HepG2 (cell line): ENCODE results near the gene KCTD5. TPM values are rescaled to one million over a fixed set of nuclear protein-coding genes. Genes with fewer than 3 reads are reported as not detected.
A peak's percentile ranks its signal among the peaks of the same experiment; 100 is the strongest.

Experiments
- ATM ChIP-seq: fragments of 450-650 bp; IDR thresholded peaks from 2 replicates; pipeline ENCODE4 v1.7.1; 2017; ENCODE audit warnings: mild to moderate bottlenecking, borderline replicate concordance
- DMAP1 ChIP-seq: IDR thresholded peaks from 2 replicates; pipeline ENCODE4 v1.6.1; 2016
- HMG20B ChIP-seq: conservative IDR thresholded peaks from 2 replicates; pipeline ENCODE4 v1.6.1; 2016; ENCODE audit warnings: missing genetic modification reagents, missing compliant biosample characterization
- KAT2B ChIP-seq: fragments of 150-350 bp; IDR thresholded peaks from 2 replicates; pipeline ENCODE4 v1.6.1; 2014; ENCODE audit warnings: low read depth, low read length, borderline replicate concordance
- KLF6 ChIP-seq: IDR thresholded peaks from 2 replicates; pipeline ENCODE4 v1.8.0; 2016; ENCODE audit warnings: missing biosample characterization, missing genetic modification reagents
- MIXL1 ChIP-seq: IDR thresholded peaks from 2 replicates; pipeline ENCODE4 v1.6.1; 2016
- NCOR1 ChIP-seq: fragments of 200-600 bp; sonication (generic); IDR thresholded peaks from 2 replicates; pipeline ENCODE4 v1.7.0; 2017; ENCODE audit warnings: antibody characterized with exemption, low read length, borderline replicate concordance
- NFE2L1 ChIP-seq: sonication (generic); formaldehyde crosslinking; IDR thresholded peaks from 2 replicates; pipeline ENCODE4 v1.4.0; 2020; ENCODE audit warnings: missing genetic modification reagents, mild to moderate bottlenecking, borderline replicate concordance
- REPIN1 ChIP-seq: sonication (generic); formaldehyde crosslinking; IDR thresholded peaks from 2 replicates; pipeline ENCODE4 v1.8.0; 2022; ENCODE audit warnings: missing genetic modification reagents, low read depth, mild to moderate bottlenecking, borderline replicate concordance
- SOX5 ChIP-seq: IDR thresholded peaks from 2 replicates; pipeline ENCODE4 v1.6.1; 2016; ENCODE audit warnings: borderline replicate concordance
- XRCC5 ChIP-seq: fragments of 200-400 bp; formaldehyde crosslinking; optimal IDR thresholded peaks from 2 replicates; pipeline ENCODE3; 2017; ENCODE audit warnings: mild to moderate bottlenecking, low read length
- ZNF264 ChIP-seq: sonication (generic); formaldehyde crosslinking; IDR thresholded peaks from 2 replicates; pipeline ENCODE4 v1.4.0; 2020; ENCODE audit warnings: missing genetic modification reagents
- ZNF746 ChIP-seq: sonication (generic); formaldehyde crosslinking; IDR thresholded peaks from 2 replicates; pipeline ENCODE4 v1.8.0; 2022; ENCODE audit warnings: mild to moderate bottlenecking, missing genetic modification reagents
- polyA plus RNA-seq, 8 experiments: library from polyadenylated mRNA; depleted of rRNA in 3 of 8; stranded (reverse) in 7 of 8; unstranded in 1 of 8; fragments of >200 nt; fragmentation: Illumina TruSeq in 4 of 8; extraction: Trizol in 4 of 8; gene quantifications; 2 replicates each; pipeline versions ENCODE4 v1.2.1 to v1.2.3, GENCODE V29; 2011 to 2016; ENCODE audit warnings: low read depth in 4 of 8, missing spikeins in 1 of 8, mixed read lengths in 1 of 8; ENCODE audit not compliant: insufficient read depth in 1 of 8
- total RNA-seq, 5 experiments: library from RNA; depleted of rRNA; stranded (reverse); fragments of >200 nt; fragmentation: Illumina TruSeq; extraction: Trizol; gene quantifications; 2 replicates each; pipeline ENCODE4 v1.2.3, GENCODE V29; 2016; ENCODE audit warnings: low read depth in 1 of 5
- TF ChIP-seq, protein P1 (sequence below): sonication (generic); formaldehyde crosslinking; IDR thresholded peaks from 2 replicates; pipeline ENCODE4 v1.9.0; 2021; ENCODE audit warnings: mild to moderate bottlenecking, missing genetic modification reagents
- TF ChIP-seq, protein P2 (sequence below): IDR thresholded peaks from 2 replicates; pipeline ENCODE4 v1.6.1; 2016; ENCODE audit warnings: mild to moderate bottlenecking
- TF ChIP-seq, protein P3 (sequence below): sonication (generic); formaldehyde crosslinking; IDR thresholded peaks from 2 replicates; pipeline ENCODE4 v1.8.0; 2022; ENCODE audit warnings: missing genetic modification reagents, mild to moderate bottlenecking, inconsistent platforms, borderline replicate concordance
- TF ChIP-seq, protein P4 (sequence below): sonication (generic); formaldehyde crosslinking; IDR thresholded peaks from 2 replicates; pipeline ENCODE4 v1.8.0; 2022; ENCODE audit warnings: mild to moderate bottlenecking, missing genetic modification reagents; ENCODE audit not compliant: insufficient replicate concordance

The KCTD5 gene
- total and polyA plus RNA-seq, 2 of the 13 experiments (the other 11 are each of a cell fraction or from before 2014, with no cell fraction given): 25.4 to 29.8 TPM

DNA sequence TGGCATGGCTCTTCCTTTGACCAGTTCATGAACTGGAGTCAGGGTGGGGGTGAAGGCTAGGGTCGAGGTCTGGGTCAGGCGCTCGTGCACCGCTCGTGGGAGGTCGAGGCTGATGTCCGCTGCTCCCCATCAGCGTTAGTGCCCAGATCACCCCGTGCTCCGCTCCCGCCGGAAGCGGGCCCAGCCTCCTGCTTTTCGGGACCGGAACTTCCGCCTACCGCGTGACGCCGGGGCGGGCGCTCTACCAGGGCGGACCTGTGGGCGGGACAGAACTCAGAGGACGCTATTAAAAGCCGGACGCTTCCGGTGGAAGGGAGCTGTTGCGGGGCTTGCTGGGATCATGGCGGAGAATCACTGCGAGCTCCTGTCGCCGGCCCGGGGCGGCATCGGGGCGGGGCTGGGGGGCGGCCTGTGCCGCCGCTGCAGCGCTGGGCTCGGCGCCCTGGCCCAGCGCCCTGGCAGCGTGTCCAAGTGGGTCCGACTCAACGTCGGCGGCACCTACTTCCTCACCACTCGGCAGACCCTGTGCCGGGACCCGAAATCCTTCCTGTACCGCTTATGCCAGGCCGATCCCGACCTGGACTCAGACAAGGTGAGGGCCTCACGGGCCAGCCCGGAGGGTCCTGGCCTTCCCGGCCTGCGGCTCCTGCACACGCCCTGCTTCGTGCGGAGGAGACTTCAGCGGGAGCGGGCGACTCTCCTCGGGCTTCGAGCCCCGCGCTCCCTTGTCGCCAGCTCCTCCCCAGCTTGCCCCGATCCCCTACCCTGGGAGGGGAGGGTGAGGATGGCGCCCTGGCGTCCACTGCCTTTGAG lies at the start of gene KCTD5 (continued):
- TF ChIP-seq KLF6 (CRISPR knock-in tag) (peak; percentile 96), MIXL1 (peak; percentile 61), XRCC5 (peak; percentile 92), ZNF264 (CRISPR knock-in tag) (peak; percentile 91; the same call in 1 of the 2 replicates), NFE2L1 (CRISPR knock-in tag) (no peak), KAT2B (no peak), NCOR1 (peak; percentile 21; the same call in 1 of the 2 replicates), ATM (no peak), ZNF746 (peak; percentile 83), REPIN1 (CRISPR knock-in tag) (peak; percentile 85; the same call in 1 of the 2 replicates), SOX5 (CRISPR knock-in tag) (peak; percentile 66; the same call in 1 of the 2 replicates), HMG20B (CRISPR knock-in tag) (peak; percentile 74; the same call in 1 of the 2 replicates), DMAP1 (peak; percentile 97)
- TF ChIP-seq, protein P1, sequence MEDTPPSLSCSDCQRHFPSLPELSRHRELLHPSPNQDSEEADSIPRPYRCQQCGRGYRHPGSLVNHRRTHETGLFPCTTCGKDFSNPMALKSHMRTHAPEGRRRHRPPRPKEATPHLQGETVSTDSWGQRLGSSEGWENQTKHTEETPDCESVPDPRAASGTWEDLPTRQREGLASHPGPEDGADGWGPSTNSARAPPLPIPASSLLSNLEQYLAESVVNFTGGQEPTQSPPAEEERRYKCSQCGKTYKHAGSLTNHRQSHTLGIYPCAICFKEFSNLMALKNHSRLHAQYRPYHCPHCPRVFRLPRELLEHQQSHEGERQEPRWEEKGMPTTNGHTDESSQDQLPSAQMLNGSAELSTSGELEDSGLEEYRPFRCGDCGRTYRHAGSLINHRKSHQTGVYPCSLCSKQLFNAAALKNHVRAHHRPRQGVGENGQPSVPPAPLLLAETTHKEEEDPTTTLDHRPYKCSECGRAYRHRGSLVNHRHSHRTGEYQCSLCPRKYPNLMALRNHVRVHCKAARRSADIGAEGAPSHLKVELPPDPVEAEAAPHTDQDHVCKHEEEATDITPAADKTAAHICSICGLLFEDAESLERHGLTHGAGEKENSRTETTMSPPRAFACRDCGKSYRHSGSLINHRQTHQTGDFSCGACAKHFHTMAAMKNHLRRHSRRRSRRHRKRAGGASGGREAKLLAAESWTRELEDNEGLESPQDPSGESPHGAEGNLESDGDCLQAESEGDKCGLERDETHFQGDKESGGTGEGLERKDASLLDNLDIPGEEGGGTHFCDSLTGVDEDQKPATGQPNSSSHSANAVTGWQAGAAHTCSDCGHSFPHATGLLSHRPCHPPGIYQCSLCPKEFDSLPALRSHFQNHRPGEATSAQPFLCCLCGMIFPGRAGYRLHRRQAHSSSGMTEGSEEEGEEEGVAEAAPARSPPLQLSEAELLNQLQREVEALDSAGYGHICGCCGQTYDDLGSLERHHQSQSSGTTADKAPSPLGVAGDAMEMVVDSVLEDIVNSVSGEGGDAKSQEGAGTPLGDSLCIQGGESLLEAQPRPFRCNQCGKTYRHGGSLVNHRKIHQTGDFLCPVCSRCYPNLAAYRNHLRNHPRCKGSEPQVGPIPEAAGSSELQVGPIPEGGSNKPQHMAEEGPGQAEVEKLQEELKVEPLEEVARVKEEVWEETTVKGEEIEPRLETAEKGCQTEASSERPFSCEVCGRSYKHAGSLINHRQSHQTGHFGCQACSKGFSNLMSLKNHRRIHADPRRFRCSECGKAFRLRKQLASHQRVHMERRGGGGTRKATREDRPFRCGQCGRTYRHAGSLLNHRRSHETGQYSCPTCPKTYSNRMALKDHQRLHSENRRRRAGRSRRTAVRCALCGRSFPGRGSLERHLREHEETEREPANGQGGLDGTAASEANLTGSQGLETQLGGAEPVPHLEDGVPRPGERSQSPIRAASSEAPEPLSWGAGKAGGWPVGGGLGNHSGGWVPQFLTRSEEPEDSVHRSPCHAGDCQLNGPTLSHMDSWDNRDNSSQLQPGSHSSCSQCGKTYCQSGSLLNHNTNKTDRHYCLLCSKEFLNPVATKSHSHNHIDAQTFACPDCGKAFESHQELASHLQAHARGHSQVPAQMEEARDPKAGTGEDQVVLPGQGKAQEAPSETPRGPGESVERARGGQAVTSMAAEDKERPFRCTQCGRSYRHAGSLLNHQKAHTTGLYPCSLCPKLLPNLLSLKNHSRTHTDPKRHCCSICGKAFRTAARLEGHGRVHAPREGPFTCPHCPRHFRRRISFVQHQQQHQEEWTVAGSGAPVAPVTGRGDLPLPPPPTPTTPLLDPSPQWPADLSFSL: no peak
- TF ChIP-seq, protein P2, sequence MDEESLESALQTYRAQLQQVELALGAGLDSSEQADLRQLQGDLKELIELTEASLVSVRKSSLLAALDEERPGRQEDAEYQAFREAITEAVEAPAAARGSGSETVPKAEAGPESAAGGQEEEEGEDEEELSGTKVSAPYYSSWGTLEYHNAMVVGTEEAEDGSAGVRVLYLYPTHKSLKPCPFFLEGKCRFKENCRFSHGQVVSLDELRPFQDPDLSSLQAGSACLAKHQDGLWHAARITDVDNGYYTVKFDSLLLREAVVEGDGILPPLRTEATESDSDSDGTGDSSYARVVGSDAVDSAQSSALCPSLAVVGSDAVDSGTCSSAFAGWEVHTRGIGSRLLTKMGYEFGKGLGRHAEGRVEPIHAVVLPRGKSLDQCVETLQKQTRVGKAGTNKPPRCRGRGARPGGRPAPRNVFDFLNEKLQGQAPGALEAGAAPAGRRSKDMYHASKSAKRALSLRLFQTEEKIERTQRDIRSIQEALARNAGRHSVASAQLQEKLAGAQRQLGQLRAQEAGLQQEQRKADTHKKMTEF: peak; percentile 98
- TF ChIP-seq, protein P3, sequence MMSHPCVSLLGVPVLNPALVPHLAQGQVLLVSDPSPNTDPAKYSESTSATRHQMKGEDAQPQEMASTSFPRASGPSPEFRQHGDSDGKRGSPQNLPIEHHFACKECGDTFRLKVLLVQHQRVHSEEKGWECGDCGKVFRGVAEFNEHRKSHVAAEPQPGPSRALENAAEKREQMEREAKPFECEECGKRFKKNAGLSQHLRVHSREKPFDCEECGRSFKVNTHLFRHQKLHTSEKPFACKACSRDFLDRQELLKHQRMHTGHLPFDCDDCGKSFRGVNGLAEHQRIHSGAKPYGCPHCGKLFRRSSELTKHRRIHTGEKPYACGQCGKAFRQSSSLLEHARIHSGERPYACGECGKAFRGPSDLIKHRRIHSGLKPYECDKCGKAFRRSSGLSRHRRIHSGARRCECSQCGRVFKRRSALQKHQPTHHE (CRISPR knock-in tag): peak; percentile 62; the same call in 1 of the 2 replicates
- TF ChIP-seq, protein P4, sequence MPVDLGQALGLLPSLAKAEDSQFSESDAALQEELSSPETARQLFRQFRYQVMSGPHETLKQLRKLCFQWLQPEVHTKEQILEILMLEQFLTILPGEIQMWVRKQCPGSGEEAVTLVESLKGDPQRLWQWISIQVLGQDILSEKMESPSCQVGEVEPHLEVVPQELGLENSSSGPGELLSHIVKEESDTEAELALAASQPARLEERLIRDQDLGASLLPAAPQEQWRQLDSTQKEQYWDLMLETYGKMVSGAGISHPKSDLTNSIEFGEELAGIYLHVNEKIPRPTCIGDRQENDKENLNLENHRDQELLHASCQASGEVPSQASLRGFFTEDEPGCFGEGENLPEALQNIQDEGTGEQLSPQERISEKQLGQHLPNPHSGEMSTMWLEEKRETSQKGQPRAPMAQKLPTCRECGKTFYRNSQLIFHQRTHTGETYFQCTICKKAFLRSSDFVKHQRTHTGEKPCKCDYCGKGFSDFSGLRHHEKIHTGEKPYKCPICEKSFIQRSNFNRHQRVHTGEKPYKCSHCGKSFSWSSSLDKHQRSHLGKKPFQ (CRISPR knock-in tag): peak; percentile 94
